Endothelial cell of umbilical vein (primary cell): ENCODE measurements around the gene CDC7. TPM values are rescaled to one million over a fixed set of nuclear protein-coding genes. Genes with fewer than 3 reads are reported as not detected.

Experiments
- BruUV-seq: library from RNA; stranded (reverse); fragments of 400-500 nt; replicated peaks from 2 replicates; lab custom pipeline; 2021; lab: Mats Ljungman, UMichigan
- CTCF ChIA-PET: fragments of 300-600, 350-600 bp; sonication (Branson Sonifier 250); formaldehyde crosslinking; loops from one replicate; lab custom pipeline; 2021; ENCODE audit warnings: antibody characterized with exemption, inconsistent platforms; lab: Charles Lee
- POLR2A ChIA-PET: fragments of 300-600, 350-600 bp; sonication (Branson Sonifier 250); formaldehyde crosslinking; loops from one replicate; lab custom pipeline; 2021; ENCODE audit warnings: antibody characterized with exemption, inconsistent platforms; lab: Charles Lee
- DNase-seq: peaks from one replicate; pipeline ENCODE4 v3.0.0-alpha.2; 2011; ENCODE audit warnings: low read depth, low spot score
- FAIRE-seq: peaks from 2 replicates; lab custom pipeline; 2011; peaks lifted over from hg19 to GRCh38; lab: Jason Lieb, UNC
- H2AFZ ChIP-seq: 2 replicates; pipeline ENCODE4 v1.6.0; 2012; ENCODE audit warnings: low read depth, low read length, control low read depth, inconsistent platforms
- H3K27ac ChIP-seq: 2 replicates; pipeline ENCODE4 v1.5.1; 2011; ENCODE audit warnings: low read depth, mild to moderate bottlenecking, control low read depth, low read length, moderate library complexity; ENCODE audit not compliant: insufficient read depth
- H3K27me3 ChIP-seq, 2 experiments: 2 replicates each; pipeline versions ENCODE4 v1.6.0 to v1.6.1; 2011; ENCODE audit warnings: low read length in 2 of 2, mixed read lengths in 1 of 2; ENCODE audit not compliant: control insufficient read depth in 2 of 2, insufficient read depth in 2 of 2
- H3K36me3 ChIP-seq, 2 experiments: 2 replicates in 1 of 2; 3 replicates in 1 of 2; pipeline ENCODE4 v1.5.1; 2011; ENCODE audit warnings: low read length in 2 of 2, mild to moderate bottlenecking in 1 of 2, moderate library complexity in 1 of 2; ENCODE audit not compliant: control insufficient read depth in 2 of 2, insufficient read depth in 2 of 2; ENCODE audit errors: extremely low read depth in 1 of 2
- H3K4me1 ChIP-seq: 3 replicates; pipeline ENCODE4 v1.5.1; 2011; ENCODE audit warnings: mild to moderate bottlenecking, low read length; ENCODE audit not compliant: control insufficient read depth, insufficient read depth; ENCODE audit errors: extremely low read depth
- H3K4me2 ChIP-seq: 2 replicates; pipeline ENCODE4 v1.6.1; 2011; ENCODE audit warnings: low read length, control low read depth, mixed read lengths; ENCODE audit not compliant: insufficient read depth
- H3K4me3 ChIP-seq, 3 experiments: fragments of 200-600 bp in 1 of 3; sonication (generic), shearing (Covaris generic) in 1 of 3; replicated peaks in 1 of 3; 2 replicates each; pipeline ENCODE4 v1.5.1; 2011 to 2016; ENCODE audit warnings: control low read depth in 3 of 3, low read length in 3 of 3, mild to moderate bottlenecking in 2 of 3, inconsistent platforms in 1 of 3, low read depth in 1 of 3, moderate library complexity in 1 of 3; ENCODE audit not compliant: insufficient read depth in 1 of 3
- H3K79me2 ChIP-seq: 2 replicates; pipeline ENCODE4 v1.6.0; 2012; ENCODE audit warnings: low read length, inconsistent platforms; ENCODE audit not compliant: control insufficient read depth, insufficient read depth
- H3K9ac ChIP-seq: replicated peaks from 2 replicates; pipeline ENCODE3; 2011; ENCODE audit warnings: low read length, control low read depth; ENCODE audit not compliant: insufficient read depth; ENCODE audit errors: extremely low read depth
- H3K9me1 ChIP-seq: replicated peaks from 3 replicates; pipeline ENCODE4 v1.6.0; 2011; ENCODE audit warnings: mild to moderate bottlenecking, low read length; ENCODE audit not compliant: control insufficient read depth, insufficient read depth; ENCODE audit errors: extremely low read depth
- H3K9me3 ChIP-seq: replicated peaks from 2 replicates; pipeline ENCODE4 v1.5.1; 2012; ENCODE audit warnings: low read length, inconsistent platforms; ENCODE audit not compliant: control insufficient read depth, insufficient read depth
- H4K20me1 ChIP-seq: replicated peaks from 2 replicates; pipeline ENCODE3; 2011; ENCODE audit warnings: mild to moderate bottlenecking, low read length; ENCODE audit not compliant: control insufficient read depth, insufficient read depth; ENCODE audit errors: extremely low read depth
- EZH2 ChIP-seq: IDR thresholded peaks from 2 replicates; pipeline ENCODE4 v1.6.1; 2012; ENCODE audit warnings: borderline replicate concordance, low read depth, mild to moderate bottlenecking, moderate library complexity, low read length, inconsistent platforms; ENCODE audit not compliant: severe bottlenecking
- FOS ChIP-seq: IDR thresholded peaks from 2 replicates; pipeline ENCODE4 v1.6.1; 2011; ENCODE audit warnings: mild to moderate bottlenecking, low read length, moderate library complexity, borderline replicate concordance; ENCODE audit not compliant: insufficient read depth
- GATA2 ChIP-seq: IDR thresholded peaks from 2 replicates; pipeline ENCODE4 v1.7.0; 2011; ENCODE audit warnings: low read depth, mild to moderate bottlenecking, moderate library complexity, mixed read lengths, low read length; ENCODE audit not compliant: insufficient read length, insufficient read depth
- JUN ChIP-seq: IDR thresholded peaks from 2 replicates; pipeline ENCODE4 v1.6.1; 2011; ENCODE audit warnings: borderline replicate concordance, low read depth; ENCODE audit not compliant: insufficient read length, insufficient read depth
- MYC ChIP-seq: IDR thresholded peaks from one replicate; pipeline ENCODE4 v1.6.1; 2011; ENCODE audit warnings: mild to moderate bottlenecking, low read depth, low read length
- POLR2A ChIP-seq: IDR thresholded peaks from 2 replicates; pipeline ENCODE4 v1.6.1; 2012; ENCODE audit warnings: low read depth, mild to moderate bottlenecking, control low read depth, low read length
- POLR2AphosphoS5 ChIP-seq: IDR thresholded peaks from 2 replicates; pipeline ENCODE4 v1.6.1; 2012; ENCODE audit warnings: low read depth, mild to moderate bottlenecking, control low read depth, low read length, moderate library complexity; ENCODE audit not compliant: insufficient read depth
- dilution Hi-C: fragments of 300-500 bp; cut with MboI; formaldehyde crosslinking; loops from one replicate; pipeline ENCODE4 v1.15.0; 2019; ENCODE audit warnings: low sequenced_read_pairs; ENCODE audit not compliant: extremely low pct_ligation_motif_present
- intact Hi-C: fragments of 100-400 bp; cut with micrococcal nuclease; formaldehyde crosslinking; loops from one replicate; pipeline ENCODE4 v1.10.0; 2022
- polyA plus RNA-seq, 4 experiments: library from polyadenylated mRNA; depleted of rRNA in 3 of 4; stranded (reverse) in 3 of 4; unstranded in 1 of 4; fragments of >200 nt; gene quantifications; 2 replicates each; pipeline versions ENCODE4 v1.2.1 to v1.2.3, GENCODE V29; 2011 to 2012; ENCODE audit warnings: missing spikeins in 1 of 4
- total RNA-seq: library from RNA; stranded (reverse); gene quantifications from 2 replicates; pipeline ENCODE4 v1.2.3, GENCODE V29; 2021

The CDC7 gene
- total and polyA plus RNA-seq, 2 donors (not counting 3 experiments of a cell fraction or from before 2014, with no cell fraction given): 3.9 to 11.7 TPM

DNA sequence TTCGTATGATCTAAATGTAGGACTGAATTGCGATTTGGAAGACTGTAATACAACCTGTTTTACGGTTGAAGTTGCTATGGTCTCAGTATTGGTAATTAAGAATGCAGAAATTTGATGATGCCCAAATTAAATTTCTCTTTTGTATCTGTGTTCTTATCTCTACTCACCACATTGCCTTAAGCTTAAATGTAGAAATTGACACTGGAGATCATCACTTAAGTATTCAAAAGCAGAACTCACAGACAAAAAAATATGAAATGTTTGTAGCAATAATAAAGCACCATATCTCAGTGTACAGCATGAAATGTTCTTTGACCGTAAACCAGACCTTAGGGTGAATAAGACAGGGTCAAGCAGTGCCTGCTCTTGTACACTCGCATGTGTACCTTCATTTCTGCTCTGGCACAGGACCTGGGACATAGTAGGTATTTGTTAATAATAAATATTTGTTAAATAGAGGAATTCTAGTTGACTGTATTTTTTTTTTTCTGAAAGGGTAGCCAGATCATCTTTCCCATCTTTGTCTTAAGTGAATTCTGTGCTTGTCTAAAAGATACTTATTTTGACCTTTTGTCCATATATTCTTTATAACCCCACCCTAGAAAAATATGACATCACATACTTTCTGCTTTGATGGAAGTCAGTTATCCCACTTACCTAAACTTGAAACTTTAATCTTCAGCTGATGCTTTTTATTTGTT is 1.5 kb downstream of the CDC7 start:
- H3K4me3 ChIP-seq: peak overlapping the region; percentile 60 to 89 (median 62)
- H3K4me2 ChIP-seq: peak overlapping the region; percentile 88
- H3K27ac ChIP-seq: peak overlapping the region; percentile 91
- DNase-seq: no peak
- H2AFZ ChIP-seq: peak overlapping the region; percentile 100
- no TSS peak for BruUV-seq
- H3K9me3 ChIP-seq: no peaks in the 10 kb centered on the region
- no peaks in the 10 kb centered on the region for H3K9me1 ChIP-seq
- CTCF ChIA-PET: interaction anchor here (1.0 to 3.5 kb wide), 12 partner anchors 10 to 424 kb away, joined by 3 to 21 read pairs (median 4); partner anchors contain the start of genes HFM1 and TGFBR3
- POLR2A ChIA-PET: no interaction called here
- no peaks in the 10 kb centered on the region for H3K27me3 ChIP-seq
- H4K20me1 ChIP-seq: no peaks in the 10 kb centered on the region
- H3K36me3 ChIP-seq: no peaks in the 10 kb centered on the region
- H3K4me1 ChIP-seq: peaks cover 16% of the 10 kb centered on the region
- peaks cover 16% of the 10 kb centered on the region for H3K79me2 ChIP-seq
- FAIRE-seq: no peak
- intact Hi-C loops (loop anchor here (1.0 to 5.0 kb wide), 6 partner anchors 61 to 795 kb away; partner anchors contain the start of genes GLMN, HFM1 and RPAP2), dilution Hi-C loops (no loop called here)
- H3K9ac ChIP-seq: peak overlapping the region; percentile 93
- no peak for TF ChIP-seq MYC
- no peak for TF ChIP-seq JUN
- TF ChIP-seq EZH2: no peak
- no peak for TF ChIP-seq GATA2
- no peak for TF ChIP-seq FOS

DNA sequence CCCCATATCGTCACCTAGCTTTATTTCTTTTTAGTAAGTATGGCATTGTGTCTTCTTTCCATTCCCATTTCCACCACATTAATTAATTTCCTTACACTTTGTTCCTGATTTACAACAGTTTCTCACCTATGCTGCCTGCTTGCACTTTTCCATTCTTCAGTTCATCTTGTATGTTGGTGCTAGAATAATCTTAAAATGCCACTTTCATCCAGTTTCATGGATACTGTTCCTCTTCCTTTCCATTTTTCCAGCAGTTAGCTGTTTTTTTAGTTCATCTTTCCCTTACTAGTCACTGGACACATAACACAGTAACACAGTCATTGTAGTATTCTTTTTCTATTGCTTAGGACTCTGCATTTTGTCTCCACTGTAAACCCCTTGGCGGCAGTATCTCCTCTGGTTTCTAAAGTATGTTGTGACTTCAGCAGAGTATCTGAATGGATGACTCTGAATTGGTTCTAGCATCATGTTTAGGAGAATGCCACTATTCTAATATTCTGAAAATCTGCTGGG is 2.1 kb downstream of the CDC7 start:
- CTCF ChIA-PET: interaction anchor here (1.2 to 3.5 kb wide), 3 partner anchors 10 to 337 kb away, joined by 3 to 21 read pairs (median 17); no protein-coding TSS in a partner anchor
- H3K4me2 ChIP-seq: peak overlapping the region; percentile 88
- intact Hi-C loops: loop anchor here (5.0 kb wide), 1 partner anchor 795 kb away; the partner anchor contains the start of genes GLMN and RPAP2
- no peak overlapping the region for H3K9ac ChIP-seq
- no peak overlapping the region for H3K27ac ChIP-seq
- H3K27me3 ChIP-seq: no peaks in the 10 kb centered on the region
- H4K20me1 ChIP-seq: no peaks in the 10 kb centered on the region
- POLR2A ChIA-PET: no interaction called here
- no peak for DNase-seq
- peaks cover 16% of the 10 kb centered on the region for H3K79me2 ChIP-seq
- H3K9me1 ChIP-seq: no peaks in the 10 kb centered on the region
- dilution Hi-C loops: no loop called here
- no peak for FAIRE-seq
- peaks cover 16% of the 10 kb centered on the region for H3K4me1 ChIP-seq
- TF ChIP-seq POLR2A (no peak), EZH2 (no peak), JUN (no peak), GATA2 (no peak), MYC (no peak), FOS (no peak), POLR2AphosphoS5 (no peak)
- peak overlapping the region; percentile 37 for H2AFZ ChIP-seq
- peak overlapping the region in 1 of 3 experiments; percentile 89 for H3K4me3 ChIP-seq
- H3K9me3 ChIP-seq: no peaks in the 10 kb centered on the region
- H3K36me3 ChIP-seq: no peaks in the 10 kb centered on the region
- BruUV-seq: no TSS peak
